HCT116 (cell line): ENCODE measurements around the gene GSTA4. TPM values are rescaled to one million over a fixed set of nuclear protein-coding genes. Genes with fewer than 3 reads are reported as not detected.

Experiments
- ATAC-seq: fragments of 200-7000 bp; cut with Tn5 transposase; 2 replicates; pipeline ENCODE4 v1.9.1; 2020; ENCODE audit warnings: mild to moderate bottlenecking, moderate library complexity
- BruUV-seq: library from RNA; stranded (reverse); fragments of 400-500 nt; replicated peaks from 2 replicates; lab custom pipeline; 2021; lab: Mats Ljungman, UMichigan
- CTCF ChIA-PET: fragments of 300-600 bp; sonication (Branson Sonifier 250); formaldehyde crosslinking; loops from one replicate; lab custom pipeline; 2021; ENCODE audit warnings: antibody characterized with exemption; lab: Charles Lee
- POLR2A ChIA-PET: fragments of 300-600, 350-600 bp; sonication (Branson Sonifier 250); formaldehyde crosslinking; loops from one replicate; lab custom pipeline; 2021; ENCODE audit warnings: antibody characterized with exemption; lab: Charles Lee
- RAD21 ChIA-PET, 2 experiments: fragments of 300-600 bp; sonication (Branson Sonifier 250); formaldehyde crosslinking; loops; one replicate each; lab custom pipeline; 2023; ENCODE audit warnings: low total read pairs in 2 of 2; ENCODE audit not compliant: uncharacterized antibody in 2 of 2, unreplicated experiment in 2 of 2, low non-redundant PET in 1 of 2; lab: Charles Lee
- DNase-seq: peaks from one replicate; pipeline ENCODE4 v3.0.0-alpha.2; 2010; ENCODE audit warnings: low read depth, low spot score
- H2AFZ ChIP-seq: fragments of 200-600 bp; shearing (Covaris generic), sonication (generic); 2 replicates; pipeline ENCODE4 v1.6.1; 2017; ENCODE audit warnings: low read depth, mixed run types, mixed read lengths, antibody characterized with exemption, low read length; ENCODE audit not compliant: poor library complexity, severe bottlenecking
- H3K27ac ChIP-seq: 2 replicates; pipeline ENCODE4 v1.5.1; 2012; ENCODE audit warnings: low read depth, low read length
- H3K27me3 ChIP-seq: fragments of 200-600 bp; sonication (generic); 2 replicates; pipeline ENCODE4 v1.6.1; 2016; ENCODE audit warnings: mixed run types, low read length, mixed read lengths; ENCODE audit not compliant: insufficient read depth
- H3K36me3 ChIP-seq, 2 experiments: fragments of 200-500 bp in 1 of 2; fragments of 200-600 bp in 1 of 2; sonication (Bioruptor generic) in 1 of 2; sonication (generic) in 1 of 2; 2 replicates each; pipeline versions ENCODE4 v1.5.1 to v1.6.1; 2014 to 2016; ENCODE audit warnings: low read length in 2 of 2, inconsistent platforms in 1 of 2, mixed read lengths in 1 of 2, mixed run types in 1 of 2; ENCODE audit not compliant: insufficient read depth in 2 of 2, control insufficient read depth in 1 of 2
- H3K4me1 ChIP-seq, 2 experiments: fragments of 200-600 bp in 1 of 2; sonication (generic) in 1 of 2; 2 replicates each; pipeline versions ENCODE4 v1.5.1 to v1.6.1; 2012 to 2017; ENCODE audit warnings: low read length in 2 of 2, inconsistent platforms in 1 of 2, mild to moderate bottlenecking in 1 of 2, mixed read lengths in 1 of 2, mixed run types in 1 of 2, moderate library complexity in 1 of 2; ENCODE audit not compliant: insufficient read depth in 2 of 2, control insufficient read depth in 1 of 2
- H3K4me2 ChIP-seq: fragments of 200-600 bp; sonication (generic); 2 replicates; pipeline ENCODE4 v1.6.1; 2017; ENCODE audit warnings: mixed run types, low read length, mixed read lengths
- H3K4me3 ChIP-seq, 2 experiments: fragments of 200-600 bp in 1 of 2; sonication (generic) in 1 of 2; replicated peaks in 1 of 2; 2 replicates each; pipeline ENCODE4 v1.5.1; 2011 to 2016; ENCODE audit warnings: low read length in 2 of 2, control low read depth in 1 of 2, low read depth in 1 of 2, mild to moderate bottlenecking in 1 of 2, mixed read lengths in 1 of 2, mixed run types in 1 of 2
- H3K79me2 ChIP-seq: fragments of 200-600 bp; sonication (generic); 2 replicates; pipeline ENCODE4 v1.6.1; 2017; ENCODE audit warnings: mild to moderate bottlenecking, mixed run types, low read length, moderate library complexity, mixed read lengths; ENCODE audit not compliant: insufficient read depth
- H3K9ac ChIP-seq: fragments of 200-600 bp; sonication (generic); 2 replicates; pipeline ENCODE4 v1.6.1; 2016; ENCODE audit warnings: low read length, mixed read lengths
- H3K9me2 ChIP-seq: fragments of 200-600 bp; sonication (generic), shearing (Covaris generic); 2 replicates; pipeline ENCODE4 v1.6.1; 2017; ENCODE audit warnings: mixed run types, mild to moderate bottlenecking, moderate library complexity; ENCODE audit not compliant: insufficient read depth
- H3K9me3 ChIP-seq, 2 experiments: fragments of 200-500 bp in 1 of 2; fragments of 200-600 bp in 1 of 2; sonication (Bioruptor generic) in 1 of 2; sonication (generic) in 1 of 2; 2 replicates each; pipeline ENCODE4 v1.6.1; 2014 to 2017; ENCODE audit warnings: low read length in 2 of 2, mixed read lengths in 2 of 2, inconsistent platforms in 1 of 2, low read depth in 1 of 2, mild to moderate bottlenecking in 1 of 2, mixed run types in 1 of 2, moderate library complexity in 1 of 2; ENCODE audit not compliant: control insufficient read depth in 1 of 2, insufficient read depth in 1 of 2
- H4K20me1 ChIP-seq: fragments of 200-600 bp; sonication (generic), shearing (Covaris generic); 2 replicates; pipeline ENCODE4 v1.6.1; 2017; ENCODE audit warnings: mixed run types, mild to moderate bottlenecking, moderate library complexity; ENCODE audit not compliant: insufficient read depth
- MAX ChIP-seq: IDR thresholded peaks from 2 replicates; pipeline ENCODE4 v1.6.1; 2012
- RAD21 ChIP-seq: IDR thresholded peaks from 2 replicates; pipeline ENCODE4 v1.6.1; 2012; ENCODE audit warnings: low read depth, mild to moderate bottlenecking
- REST ChIP-seq: IDR thresholded peaks from 2 replicates; pipeline ENCODE4 v1.6.1; 2012; ENCODE audit warnings: low read depth
- SRF ChIP-seq: IDR thresholded peaks from 2 replicates; pipeline ENCODE4 v1.6.1; 2012; ENCODE audit warnings: low read depth
- ZFX ChIP-seq: fragments of 450-650 bp; IDR thresholded peaks from 2 replicates; pipeline ENCODE4 v1.6.1; 2017
- intact Hi-C: fragments of 100-400 bp; cut with micrococcal nuclease; formaldehyde crosslinking; loops from 2 replicates; pipeline ENCODE4 v1.10.0; 2022
- total RNA-seq: library from RNA; stranded (reverse); gene quantifications from one replicate; pipeline ENCODE4 v1.2.1, GENCODE V29; 2021; ENCODE audit not compliant: unreplicated experiment

The GSTA4 gene
- total RNA-seq, 1 experiment from 2014 or later, result 2.2 TPM

- Histone ChIP-seq H3K79me2 (no peaks in the 10 kb centered on the region), H3K9me3 (no peaks in the 10 kb centered on the region), H4K20me1 (no peaks in the 10 kb centered on the region), H3K27ac (peak overlapping the region; percentile 2; the same call in 1 of the 2 replicates), H3K4me1 (peaks cover 13 to 32% of the 10 kb centered on the region in 2 experiments), H3K4me3 (peak overlapping the region; percentile 30 to 51), H3K36me3 (no peaks in the 10 kb centered on the region), H3K27me3 (no peaks in the 10 kb centered on the region), H3K4me2 (peak overlapping the region; percentile 85), H3K9ac (peak overlapping the region; percentile 35), H2AFZ (peak overlapping the region; percentile 76), H3K9me2 (no peaks in the 10 kb centered on the region)
- DNase-seq (no peak), ATAC-seq (no peak)
- CTCF ChIA-PET, result interaction anchor here (1.0 to 1.5 kb wide), 5 partner anchors 12 to 117 kb away, joined by 3 to 5 read pairs (median 3); no protein-coding TSS in a partner anchor
- POLR2A ChIA-PET, result interaction anchor here (1.3 to 1.6 kb wide), 2 partner anchors 10 to 48 kb away, joined by 3 to 5 read pairs; no protein-coding TSS in a partner anchor
- intact Hi-C loops, result loop anchor here (2.0 to 10.0 kb wide), 2 partner anchors 111 to 491 kb away; no protein-coding TSS in a partner anchor
- TF ChIP-seq SRF (no peak), RAD21 (no peak), ZFX (no peak), MAX (no peak), REST (no peak)
- RAD21 ChIA-PET, result no interaction called here
- BruUV-seq, result no TSS peak
Measured at GRCh38 chr6:52994031-52994838, 849 bp downstream of the GSTA4 start.
